LNCAP (cell line): ENCODE data around the gene THOP1.
A peak's percentile ranks its signal among the peaks of the same experiment; 100 is the strongest.

Source experiments
- TF ChIP-seq, protein P1 (sequence below): fragments of 450-650 bp; IDR thresholded peaks from 2 replicates; pipeline ENCODE4 v1.5.1; 2017; ENCODE audit warnings: mild to moderate bottlenecking

Gene THOP1

GRCh38 chr19:2814426-2814825, 29.1 kb downstream of the THOP1 start:
- TF ChIP-seq, protein P1, sequence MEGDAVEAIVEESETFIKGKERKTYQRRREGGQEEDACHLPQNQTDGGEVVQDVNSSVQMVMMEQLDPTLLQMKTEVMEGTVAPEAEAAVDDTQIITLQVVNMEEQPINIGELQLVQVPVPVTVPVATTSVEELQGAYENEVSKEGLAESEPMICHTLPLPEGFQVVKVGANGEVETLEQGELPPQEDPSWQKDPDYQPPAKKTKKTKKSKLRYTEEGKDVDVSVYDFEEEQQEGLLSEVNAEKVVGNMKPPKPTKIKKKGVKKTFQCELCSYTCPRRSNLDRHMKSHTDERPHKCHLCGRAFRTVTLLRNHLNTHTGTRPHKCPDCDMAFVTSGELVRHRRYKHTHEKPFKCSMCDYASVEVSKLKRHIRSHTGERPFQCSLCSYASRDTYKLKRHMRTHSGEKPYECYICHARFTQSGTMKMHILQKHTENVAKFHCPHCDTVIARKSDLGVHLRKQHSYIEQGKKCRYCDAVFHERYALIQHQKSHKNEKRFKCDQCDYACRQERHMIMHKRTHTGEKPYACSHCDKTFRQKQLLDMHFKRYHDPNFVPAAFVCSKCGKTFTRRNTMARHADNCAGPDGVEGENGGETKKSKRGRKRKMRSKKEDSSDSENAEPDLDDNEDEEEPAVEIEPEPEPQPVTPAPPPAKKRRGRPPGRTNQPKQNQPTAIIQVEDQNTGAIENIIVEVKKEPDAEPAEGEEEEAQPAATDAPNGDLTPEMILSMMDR = no peak

- TF ChIP-seq, protein P1 = no peak
Observed at GRCh38 chr19:2815191-2815614, 29.9 kb downstream of the THOP1 start.

DNA sequence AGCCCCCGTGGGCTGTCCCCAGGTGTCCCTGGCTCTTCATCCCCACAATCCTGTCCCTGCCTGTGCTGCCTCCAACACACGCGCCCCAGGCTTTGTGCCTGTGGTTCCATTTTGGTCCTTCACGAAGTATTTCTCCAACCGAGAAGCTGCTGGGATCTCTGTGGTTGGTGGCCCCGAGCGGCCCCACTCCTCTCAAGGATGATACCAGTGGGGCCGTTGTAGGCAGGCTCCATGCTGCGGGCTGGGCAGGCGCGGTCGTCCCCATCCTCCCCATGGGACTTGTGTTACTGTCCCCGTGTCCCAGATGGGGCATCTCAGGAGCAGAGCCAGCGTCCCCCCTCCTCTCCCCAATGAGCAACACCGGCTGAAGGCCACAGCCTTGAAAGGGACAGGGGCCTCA, 30.6 kb downstream of the THOP1 start:
- TF ChIP-seq, protein P1 = no peak

GRCh38 chr19:2816641-2817040, 31.3 kb downstream of the THOP1 start:
- TF ChIP-seq, protein P1 = no peak

DNA sequence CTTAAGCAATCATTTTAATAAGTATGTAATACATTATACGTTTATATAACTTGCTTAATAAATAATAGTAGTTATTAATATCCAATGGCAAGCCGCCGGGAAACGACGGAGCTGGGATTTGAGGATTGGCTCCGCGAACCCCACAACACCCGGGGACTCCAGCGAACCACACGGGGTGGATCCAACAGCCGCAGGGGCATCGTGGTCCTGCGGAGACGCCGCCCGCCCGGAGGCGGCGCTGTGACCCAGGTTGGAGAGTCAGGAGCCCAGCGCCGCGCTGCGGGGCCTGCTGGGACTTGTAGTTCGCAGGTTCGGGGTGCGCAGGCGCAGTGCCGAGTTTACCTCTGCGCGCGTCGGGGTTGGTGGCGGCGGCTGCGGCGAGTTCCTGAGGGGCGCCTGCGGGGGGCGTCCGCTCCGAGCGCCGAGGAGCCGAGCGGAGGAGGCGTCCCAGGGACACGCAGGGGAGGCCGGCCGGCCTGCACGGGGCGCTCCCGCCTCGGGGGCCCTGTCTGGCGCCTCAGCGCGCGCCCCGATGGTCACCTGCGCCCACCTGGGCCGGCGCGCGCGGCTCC, 34.3 kb downstream of the THOP1 start, which contains the start of gene ZNF554:
Gene ZNF554, plus strand, starts transcription at position 329 of the 572 bp plus-strand sequence. Its CDS starts 204 bp downstream, at position 533.
- TF ChIP-seq, protein P1 = peak; percentile 98

DNA sequence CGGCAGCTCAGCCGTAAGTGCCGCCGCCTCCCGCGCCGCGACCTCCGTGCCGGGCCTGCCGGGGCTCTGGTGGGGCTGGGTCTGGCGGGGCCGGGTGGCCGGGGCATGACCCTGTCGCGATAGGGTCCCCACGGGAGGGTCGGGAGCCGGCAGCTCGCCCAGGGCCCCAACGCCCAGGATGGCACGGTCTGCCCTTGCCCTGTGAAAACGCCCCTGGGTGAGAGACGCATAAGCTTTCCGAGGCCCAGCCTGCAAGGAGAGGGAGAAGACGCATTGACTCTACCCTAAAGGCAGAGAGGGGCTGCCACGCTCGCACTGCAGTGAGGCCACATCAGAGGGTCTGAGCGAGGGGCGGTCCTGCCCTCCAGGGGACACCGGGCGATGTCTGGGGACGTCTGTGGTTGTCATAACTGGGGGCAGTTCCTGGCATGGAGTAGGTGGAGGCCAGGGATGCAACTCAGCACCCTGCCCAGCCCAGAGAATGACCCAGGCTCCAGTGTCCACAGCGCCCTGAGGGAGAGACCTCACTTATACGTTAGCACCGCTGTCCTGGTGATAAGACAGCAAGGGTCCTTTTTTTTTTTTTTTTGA, 34.9 kb downstream of the THOP1 start:
- TF ChIP-seq, protein P1 = no peak

DNA sequence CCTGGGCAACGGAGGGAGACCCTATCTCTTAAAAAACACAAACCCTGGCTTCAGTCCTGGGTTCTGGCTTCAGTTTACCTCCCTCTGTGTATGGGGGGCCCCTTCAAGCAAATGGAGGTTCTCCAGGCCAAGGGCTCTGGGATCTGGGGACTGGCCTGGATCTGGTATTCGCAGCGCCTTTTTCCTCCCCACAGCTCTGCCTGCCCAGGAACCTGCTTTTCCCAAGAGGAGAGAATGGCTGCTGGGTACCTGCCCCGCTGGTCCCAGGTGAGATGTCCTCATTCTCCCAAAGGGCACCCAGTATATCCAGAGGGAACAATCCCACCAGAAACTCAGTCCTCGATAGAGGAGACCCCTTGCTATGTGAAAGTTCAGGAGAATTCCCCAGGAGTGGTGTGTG, 37.5 kb downstream of the THOP1 start:
- TF ChIP-seq, protein P1 = no peak
